Activated CD4-positive, CD25-positive, alpha-beta regulatory T cell (primary cell): ENCODE data around the gene CENATAC.
"Not testable (repeated sequence)": the region's sequence is repeated elsewhere in the genome, so short reads cannot be mapped to it uniquely, and the experiment has no call there.

Experiments used
- DNase-seq, 4 experiments: peaks; one replicate each; lab custom pipeline; 2025; lab: John Stamatoyannopoulos, UW

Gene CENATAC, protein sequence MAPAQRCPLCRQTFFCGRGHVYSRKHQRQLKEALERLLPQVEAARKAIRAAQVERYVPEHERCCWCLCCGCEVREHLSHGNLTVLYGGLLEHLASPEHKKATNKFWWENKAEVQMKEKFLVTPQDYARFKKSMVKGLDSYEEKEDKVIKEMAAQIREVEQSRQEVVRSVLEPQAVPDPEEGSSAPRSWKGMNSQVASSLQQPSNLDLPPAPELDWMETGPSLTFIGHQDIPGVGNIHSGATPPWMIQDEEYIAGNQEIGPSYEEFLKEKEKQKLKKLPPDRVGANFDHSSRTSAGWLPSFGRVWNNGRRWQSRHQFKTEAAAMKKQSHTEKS

DNA sequence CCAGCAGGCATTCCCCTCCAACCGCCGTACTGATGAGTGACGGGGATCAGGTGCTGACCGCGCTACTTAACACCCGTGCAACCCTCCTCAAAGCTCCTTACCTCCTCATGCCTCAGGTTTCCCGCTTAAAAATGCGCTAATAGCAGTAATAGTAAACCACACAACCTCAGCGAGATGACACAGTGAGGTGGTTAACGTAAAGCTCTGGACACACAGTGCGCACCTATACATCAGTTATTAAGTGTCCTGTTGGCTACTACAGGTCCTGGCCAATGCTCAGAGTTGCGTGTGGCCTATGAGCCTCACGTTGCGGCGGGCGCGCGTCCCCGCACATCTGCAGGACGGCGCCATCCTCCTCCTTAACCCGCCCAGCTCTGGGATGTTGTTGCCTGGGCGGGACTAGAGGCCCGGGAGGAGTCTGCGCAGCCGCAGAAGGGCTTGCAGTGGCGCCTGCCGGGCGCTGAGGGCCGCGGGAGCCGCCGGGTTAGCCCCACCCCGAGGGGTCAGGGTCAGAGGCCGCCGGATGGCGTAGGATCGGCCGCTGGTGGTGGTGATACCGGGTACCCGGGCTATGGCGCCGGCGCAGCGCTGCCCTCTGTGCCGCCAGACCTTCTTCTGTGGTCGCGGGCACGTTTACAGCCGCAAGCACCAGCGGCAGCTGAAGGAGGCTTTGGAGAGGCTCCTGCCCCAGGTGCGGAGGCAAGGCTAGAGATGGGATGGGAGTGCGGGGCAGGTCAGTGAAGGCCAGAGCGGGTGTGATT lies at the start of gene CENATAC:
Gene CENATAC, plus strand, starts transcription at position 512 of the 761 bp plus-strand sequence. Its CDS starts 60 bp downstream, at position 572.
- peak; percentile 87 to 93 (median 92) for DNase-seq

DNA sequence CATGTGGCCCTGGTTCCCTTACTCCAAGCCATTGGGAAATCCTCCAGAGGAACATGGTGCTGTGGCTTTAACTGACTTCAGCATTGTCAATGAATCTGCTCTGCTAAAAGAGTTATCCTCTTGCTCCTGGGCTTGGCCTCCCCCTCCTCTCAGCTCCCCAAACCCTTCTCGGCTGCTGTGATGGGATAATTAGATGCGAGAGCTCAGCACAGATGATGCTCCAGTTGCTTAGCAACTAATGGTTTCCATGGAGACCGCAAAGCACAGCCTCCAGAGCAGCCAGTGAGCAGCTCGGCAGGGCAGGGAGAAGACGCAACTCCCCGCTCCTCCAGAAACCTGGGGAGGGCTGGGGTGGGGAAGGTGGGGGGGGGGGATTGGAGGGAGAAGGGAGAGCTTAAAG lies 44.7 kb upstream of the CENATAC start:
- no peak for DNase-seq

DNA sequence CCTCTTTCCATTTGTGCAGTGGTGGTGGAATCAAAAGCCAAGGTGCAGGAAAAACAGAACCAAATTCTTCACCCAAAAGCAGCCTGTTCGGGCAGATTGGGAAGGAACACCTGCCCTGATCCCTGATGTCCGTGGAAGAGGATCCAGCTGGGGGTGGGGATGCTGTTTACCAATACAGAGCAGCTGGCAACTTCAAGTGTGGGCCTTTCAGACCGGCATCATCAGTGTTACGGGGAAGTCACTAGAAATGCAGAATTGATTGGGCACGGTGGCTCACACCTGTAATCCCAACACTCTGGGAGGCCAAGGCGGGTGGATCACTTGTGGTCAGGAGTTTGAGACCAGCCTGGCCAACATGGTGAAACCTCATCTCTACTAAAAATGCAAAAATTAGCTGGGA lies 44.0 kb upstream of the CENATAC start:
- not testable (repeated sequence) for DNase-seq

DNA sequence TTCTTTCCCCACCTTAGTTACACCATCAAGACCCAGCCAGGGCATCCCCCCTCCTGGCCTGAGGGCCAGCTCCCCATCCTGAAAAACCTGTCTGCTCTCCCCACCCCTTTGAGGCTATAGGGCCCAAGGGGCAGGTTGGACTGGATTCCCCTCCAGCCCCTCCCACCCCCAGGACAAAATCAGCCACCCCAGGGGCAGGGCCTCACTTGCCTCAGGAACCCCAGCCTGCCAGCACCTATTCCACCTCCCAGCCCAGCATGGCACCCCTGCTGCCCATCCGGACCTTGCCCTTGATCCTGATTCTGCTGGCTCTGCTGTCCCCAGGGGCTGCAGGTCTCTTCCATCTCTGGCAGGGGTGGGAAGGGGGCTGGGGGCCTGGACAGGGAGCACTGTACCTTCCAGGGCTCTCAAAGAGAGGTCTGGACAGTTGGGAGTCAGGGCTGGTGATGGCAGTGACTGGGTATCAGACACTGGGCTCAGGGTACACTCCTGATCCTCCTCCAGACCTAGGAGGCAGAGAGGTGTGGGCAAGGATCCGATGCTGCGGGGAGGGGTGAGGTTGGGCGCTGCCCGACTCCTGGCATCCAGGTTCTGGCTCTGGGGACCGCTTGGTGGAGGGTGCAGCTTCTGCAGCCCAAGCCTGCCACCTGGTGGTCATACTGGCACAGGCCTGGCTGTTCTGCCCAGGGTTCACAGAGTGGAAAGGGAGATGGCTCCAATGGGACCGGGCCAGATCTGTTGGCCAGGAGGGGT lies 41.7 kb upstream of the CENATAC start, which contains the start of gene UPK2:
Gene UPK2, plus strand, starts transcription at position 205 of the 753 bp plus-strand sequence. Its CDS starts 53 bp downstream, at position 258.
- peak; percentile 77 to 87 (median 81) for DNase-seq

DNA sequence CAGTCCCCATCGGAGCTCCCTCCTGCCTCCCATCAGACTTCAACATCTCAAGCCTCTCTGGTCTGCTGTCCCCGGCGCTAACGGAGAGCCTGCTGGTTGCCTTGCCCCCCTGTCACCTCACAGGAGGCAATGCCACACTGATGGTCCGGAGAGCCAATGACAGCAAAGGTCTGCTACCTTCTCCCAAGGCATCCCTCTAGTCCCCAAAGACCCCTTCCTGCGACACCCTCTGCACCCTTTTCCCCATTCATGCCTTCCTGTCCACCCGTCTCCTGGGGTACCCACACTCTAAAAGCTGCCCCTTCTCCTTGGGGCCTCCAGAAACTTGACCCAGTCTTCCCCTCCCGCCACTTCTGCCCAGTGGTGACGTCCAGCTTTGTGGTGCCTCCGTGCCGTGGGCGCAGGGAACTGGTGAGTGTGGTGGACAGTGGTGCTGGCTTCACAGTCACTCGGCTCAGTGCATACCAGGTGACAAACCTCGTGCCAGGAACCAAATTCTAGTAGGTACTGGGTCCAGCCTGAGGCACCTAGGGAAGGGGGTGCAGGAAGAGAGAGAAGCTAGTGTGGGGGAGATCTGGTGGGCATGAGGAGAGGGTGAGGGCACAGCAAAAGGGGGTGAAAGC lies 41.0 kb upstream of the CENATAC start:
- no peak for DNase-seq

DNA sequence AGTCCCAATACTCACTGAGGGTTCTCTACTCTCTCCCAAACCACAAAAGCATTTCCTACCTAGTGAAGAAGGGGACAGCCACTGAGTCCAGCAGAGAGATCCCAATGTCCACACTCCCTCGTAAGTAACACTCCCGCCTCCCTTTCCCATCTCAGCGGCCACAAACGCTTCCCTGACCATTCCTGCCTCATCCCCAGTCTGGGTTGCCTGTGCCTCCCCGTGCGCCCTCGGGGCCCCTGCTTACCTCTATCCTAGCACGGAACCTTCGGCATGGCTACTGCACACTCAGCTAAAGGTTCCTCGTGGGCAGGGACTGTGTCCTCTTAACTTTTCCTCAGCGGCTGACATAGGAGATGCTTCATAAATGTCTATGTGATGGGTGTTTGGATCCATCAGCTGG lies 40.4 kb upstream of the CENATAC start:
- no peak for DNase-seq

DNA sequence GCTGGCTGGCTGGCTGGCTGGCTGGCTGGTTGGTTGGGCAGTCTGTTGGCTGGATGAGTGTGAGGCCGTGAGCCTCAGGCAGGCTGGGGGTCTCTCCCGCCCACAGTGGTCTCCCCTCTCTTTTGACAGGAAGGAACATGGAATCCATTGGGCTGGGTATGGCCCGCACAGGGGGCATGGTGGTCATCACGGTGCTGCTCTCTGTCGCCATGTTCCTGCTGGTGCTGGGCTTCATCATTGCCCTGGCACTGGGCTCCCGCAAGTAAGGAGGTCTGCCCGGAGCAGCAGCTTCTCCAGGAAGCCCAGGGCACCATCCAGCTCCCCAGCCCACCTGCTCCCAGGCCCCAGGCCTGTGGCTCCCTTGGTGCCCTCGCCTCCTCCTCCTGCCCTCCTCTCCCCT lies 40.0 kb upstream of the CENATAC start:
- DNase-seq: no peak

DNA sequence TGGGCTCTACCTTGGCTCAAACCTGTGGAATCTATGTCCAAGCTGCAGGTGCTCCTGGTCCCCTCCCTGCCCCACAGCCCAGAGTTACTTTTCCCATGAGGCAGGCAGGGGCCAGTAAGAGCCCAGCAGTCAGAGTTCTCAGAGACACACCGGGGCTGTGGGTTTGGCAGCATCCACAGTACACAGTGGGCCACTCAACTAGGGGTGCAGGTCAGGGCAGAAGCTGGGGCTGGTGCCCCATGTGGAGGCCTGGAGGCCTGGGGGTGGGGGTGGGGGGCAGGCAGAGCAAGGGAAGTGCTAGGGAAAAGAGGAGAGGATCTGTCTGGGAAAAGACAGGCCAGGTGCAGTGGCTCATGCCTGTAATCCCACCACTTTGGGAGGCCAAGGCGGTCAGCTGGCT lies 39.4 kb upstream of the CENATAC start:
- DNase-seq: no peak

DNA sequence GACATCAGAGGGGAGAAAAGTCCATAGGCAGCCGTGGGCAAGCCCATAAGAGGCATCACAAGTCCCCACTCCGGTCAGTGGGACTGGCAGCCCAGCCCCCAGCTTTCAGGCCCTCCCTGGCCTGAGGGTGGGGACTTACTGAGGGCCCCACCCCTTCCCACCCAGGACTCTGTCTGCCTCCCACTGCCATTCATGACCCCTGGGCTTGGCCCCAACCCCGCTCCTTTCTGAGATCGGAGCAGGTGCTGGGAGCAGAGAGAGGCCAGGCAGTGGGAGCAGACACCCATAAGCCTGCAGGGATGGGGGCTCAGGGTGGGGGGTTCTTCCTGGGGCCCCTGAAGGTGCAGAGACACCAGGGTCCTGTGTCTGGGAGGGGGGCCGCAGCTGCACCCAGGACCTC lies 36.7 kb upstream of the CENATAC start:
- no peak for DNase-seq

DNA sequence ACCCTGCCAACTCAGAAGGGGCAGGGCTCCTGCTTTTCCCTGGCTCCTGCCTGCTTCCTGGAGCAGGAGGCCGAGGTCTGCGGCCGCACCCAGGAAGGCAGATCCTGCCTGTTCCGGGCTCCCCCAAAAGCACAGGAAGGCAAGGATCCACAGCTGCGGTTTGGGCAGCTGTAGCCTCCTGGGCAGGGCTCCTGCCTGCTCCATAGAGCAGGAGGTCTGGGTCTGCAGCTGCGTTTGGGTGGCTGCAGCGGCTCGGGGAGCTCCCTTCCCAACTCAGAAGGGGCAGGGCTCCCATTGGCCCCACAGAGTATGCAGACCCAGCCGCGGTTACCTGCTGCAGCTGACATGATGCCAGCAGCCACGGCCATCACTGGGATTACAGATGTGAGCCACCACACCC lies 36.3 kb upstream of the CENATAC start:
- DNase-seq: no peak

DNA sequence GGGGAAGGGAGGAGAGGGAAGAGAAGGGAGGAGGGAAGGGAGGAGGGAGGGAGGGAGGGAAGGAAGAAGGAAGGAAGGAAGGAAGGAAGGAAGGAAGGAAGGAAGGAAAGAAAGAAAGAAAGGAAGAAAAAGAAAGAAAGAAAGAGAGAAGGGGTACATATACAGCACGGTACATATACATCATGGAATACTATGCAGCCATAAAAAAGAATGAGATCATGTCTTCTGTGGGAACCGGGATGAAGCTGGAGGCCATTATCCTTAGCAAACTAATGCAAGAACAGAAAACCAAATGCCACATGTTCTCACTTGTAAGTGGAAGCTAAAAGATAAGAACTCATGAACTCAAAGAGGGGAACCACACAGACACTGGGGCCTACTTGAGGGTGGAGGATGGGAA lies 28.4 kb upstream of the CENATAC start:
- not testable (repeated sequence) for DNase-seq

DNA sequence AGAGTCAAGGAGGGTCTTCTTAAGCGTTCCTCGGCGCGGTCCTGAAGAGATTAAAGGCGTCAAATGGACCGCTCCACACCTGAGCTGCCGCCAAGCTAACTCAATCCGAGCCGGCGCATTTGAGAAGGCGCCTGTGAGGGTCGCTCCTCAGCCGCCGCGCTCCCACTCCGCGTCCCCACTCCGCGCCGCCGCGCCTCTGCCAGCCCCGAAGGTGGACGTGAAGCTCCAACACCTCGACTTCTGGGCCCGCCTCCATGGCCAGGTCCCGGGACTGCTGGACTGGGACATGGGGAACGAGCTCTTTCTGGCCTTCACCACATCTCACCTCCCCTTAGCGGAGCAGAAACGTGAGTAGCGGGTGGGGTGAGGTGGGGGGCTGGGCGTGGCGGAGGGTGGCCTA lies 26.3 kb upstream of the CENATAC start, which contains the start of gene FOXR1:
Gene FOXR1, plus strand, starts transcription at position 116 of the 400 bp plus-strand sequence. Its CDS starts 171 bp downstream, at position 287.
- no peak for DNase-seq

DNA sequence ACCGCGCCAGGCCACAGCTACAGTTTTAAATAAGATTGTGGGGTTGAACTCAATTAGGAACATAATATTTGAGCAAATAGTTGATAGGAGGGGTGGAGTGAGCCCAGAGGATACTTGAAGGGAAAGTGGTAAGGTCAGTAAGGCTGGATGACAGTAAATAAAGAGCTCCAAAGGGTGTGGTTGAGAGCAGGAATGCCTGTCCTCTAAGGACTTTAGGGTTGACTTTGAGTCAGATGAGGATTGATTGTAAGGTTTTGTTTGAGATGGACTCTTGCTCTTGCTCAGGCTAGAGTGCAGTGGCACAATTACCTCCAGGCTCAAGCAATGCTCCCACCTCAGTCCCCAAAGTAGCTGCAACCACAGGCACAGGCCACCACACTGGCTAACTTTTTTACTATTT lies 24.0 kb upstream of the CENATAC start:
- no peak for DNase-seq

DNA sequence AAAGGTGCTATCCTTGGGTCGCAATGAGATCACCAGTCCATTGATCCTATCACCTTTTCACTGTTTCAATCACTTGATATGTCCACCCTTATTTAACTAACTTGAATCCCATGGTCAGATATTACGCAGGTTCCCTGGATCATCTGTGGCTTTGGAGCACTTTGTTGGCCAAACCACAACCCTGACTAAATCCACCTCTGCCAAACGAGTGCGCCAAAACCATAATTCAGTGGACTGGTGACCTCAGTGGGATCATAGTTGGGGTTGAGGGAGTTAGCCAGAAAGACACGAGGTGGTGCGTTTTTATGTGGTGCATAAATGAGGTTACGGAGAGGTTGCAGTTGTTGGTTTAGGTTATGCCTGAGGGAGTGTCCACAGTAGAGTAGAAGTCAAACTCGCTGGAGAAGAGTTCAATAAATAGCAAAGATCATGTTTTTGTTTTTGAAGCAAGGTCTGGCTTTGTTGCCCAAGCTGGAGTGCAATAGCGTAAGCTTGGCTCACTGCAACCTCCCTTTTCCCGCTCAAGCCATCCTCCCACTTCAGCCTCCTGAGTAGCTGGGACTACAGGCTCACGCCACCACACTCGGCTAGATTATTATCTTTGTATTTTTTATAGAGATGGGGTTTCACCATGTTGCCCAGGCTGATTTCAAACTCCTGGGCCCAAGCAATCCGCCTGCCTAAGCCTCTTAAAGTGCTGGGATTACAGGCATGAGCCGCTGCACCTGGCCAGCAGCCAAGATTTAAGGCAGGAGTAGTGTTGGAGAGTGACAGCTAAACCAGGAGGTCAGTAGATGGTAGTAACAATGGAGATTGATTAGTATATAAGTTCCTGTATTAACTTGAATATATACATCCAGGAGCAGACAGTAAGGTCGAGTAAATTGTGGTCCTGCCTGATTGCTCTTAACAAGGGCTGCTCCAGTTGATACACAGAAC lies 21.9 kb upstream of the CENATAC start:
- no peak for DNase-seq

DNA sequence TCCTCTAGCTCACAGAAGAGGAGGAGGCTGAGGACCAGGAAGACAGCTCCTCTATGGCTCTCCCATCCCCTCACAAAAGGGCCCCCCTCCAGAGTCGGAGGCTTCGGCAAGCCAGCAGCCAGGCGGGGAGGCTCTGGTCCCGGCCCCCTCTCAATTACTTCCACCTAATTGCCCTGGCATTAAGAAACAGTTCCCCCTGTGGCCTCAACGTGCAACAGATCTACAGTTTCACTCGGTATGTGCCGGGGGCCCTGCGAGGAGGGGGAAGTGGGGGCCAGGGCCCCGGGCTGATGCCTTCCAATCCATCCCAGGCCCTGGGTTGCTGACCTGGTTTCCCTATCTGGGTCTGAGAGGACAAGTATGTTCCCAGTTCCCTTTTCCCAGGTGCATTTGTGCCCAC lies 18.5 kb upstream of the CENATAC start:
- DNase-seq: no peak

DNA sequence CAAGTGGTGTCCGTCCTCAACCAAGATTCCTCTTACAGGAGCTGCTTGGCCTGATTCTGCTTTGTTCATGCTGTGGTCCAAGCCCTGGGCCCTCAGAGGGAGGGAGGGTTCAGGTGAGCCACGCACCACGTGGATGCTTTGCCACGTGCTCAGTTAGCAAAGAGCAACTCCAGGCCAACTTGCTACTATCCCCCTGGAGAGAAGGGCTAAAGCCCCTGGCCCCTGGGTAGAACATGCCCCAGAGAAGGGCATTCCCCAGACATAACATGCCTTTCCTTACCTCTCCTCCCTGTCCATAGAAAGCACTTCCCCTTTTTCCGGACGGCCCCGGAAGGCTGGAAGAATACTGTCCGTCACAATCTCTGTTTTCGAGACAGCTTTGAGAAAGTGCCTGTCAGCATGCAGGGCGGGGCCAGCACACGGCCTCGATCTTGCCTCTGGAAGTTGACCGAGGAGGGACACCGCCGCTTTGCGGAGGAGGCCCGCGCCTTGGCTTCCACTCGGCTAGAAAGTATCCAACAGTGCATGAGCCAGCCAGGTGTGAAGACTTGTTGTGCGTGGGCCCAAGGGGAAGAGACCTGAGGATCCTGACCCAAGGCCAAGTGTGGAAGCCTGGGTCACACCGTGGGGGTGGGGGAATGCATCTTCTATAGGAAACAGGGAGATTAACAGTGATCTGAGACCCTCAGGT lies 17.6 kb upstream of the CENATAC start:
- DNase-seq: no peak

DNA sequence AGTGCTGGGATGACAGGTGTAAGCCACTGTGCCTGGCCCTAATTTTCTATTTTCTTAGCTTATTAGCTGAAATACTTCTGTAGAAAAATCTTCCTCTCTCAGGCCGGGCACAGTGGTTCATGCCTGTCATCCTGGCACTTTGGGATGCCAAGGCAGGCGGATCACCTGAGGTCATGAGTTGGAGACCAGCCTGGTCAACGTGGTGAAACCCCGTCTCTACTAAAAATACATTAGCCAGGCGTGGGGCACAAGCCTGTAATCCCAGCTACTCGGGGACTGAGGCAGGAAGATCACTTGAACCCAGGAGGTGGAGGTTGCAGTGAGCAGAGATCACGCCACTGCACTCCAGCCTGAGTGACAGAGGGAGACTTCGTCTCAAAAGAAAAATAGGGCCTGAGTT lies 13.6 kb upstream of the CENATAC start:
- DNase-seq: not testable (repeated sequence)

DNA sequence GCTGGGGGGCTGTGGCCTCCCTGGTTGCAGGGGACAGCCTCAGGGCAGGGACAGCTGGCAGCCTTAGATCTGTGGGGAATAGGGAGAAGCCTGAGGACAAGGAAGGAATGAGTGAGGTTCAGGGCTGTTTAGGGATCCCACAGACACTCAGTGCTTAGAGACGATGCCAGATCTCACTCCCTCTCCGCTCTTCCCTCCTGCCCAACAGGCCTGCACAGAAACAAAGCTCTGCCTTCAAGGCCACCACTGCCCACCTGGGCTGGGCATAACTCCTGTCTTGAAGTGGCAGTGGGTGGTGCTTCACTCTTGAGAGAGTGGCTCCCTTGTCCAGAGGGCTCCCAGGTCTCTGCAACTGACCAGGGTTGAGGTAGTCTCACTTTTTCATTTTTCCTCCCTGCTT lies 13.1 kb upstream of the CENATAC start:
- no peak for DNase-seq

DNA sequence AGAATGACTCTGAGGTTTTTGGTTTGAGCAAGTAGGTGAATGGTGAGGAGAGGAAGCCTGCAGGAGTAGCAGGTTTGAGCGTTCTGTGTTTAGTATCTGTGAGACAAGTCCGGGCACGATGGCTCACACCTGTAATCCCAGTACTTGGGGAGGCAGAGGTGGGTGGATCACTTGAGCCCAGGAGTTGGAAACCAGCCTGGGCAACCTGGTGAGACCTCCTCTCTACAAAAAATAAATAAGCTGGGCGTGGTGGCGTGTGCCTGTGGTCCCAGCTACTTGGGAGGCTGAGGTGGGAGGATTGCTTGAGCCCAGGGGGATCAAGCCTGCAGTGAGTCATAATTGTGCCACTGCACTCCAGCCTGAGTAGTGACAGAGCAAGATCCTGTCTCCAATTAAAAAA lies 9.7 kb upstream of the CENATAC start:
- no peak for DNase-seq

DNA sequence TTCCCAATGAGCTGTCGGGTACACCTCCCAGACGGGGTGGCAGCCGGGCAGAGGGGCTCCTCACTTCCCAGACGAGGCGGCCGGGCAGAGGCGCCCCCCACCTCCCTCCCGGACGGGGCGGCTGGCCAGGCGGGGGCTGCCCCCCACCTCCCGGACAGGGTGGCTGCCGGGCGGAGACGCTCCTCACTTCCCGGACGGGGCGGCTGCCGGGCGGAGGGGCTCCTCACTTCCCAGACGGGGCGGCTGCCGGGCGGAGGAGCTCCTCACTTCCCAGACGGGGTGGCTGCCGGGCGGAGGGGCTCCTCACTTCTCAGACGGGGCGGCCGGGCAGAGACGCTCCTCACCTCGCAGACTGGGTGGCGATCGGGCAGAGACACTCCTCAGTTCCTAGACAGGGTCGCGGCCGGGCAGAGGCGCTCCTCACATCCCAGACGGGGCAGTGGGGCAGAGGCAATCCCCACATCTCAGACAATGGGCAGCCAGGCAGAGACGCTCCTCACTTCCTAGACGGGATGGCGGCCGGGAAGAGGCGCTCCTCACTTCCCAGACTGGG lies 6.4 kb upstream of the CENATAC start:
- not testable (repeated sequence) for DNase-seq
